GM21528 (cell line): ENCODE data around the gene ST3GAL3.

Experiments
- ATAC-seq: cut with Tn5 transposase; IDR thresholded peaks from one replicate; pipeline ENCODE4 v1.9.1; 2021; ENCODE audit warnings: mild to moderate bottlenecking, moderate library complexity; ENCODE audit not compliant: unreplicated experiment, low FRiP score

The ST3GAL3 gene

GRCh38 chr1:43871181-43871910 lies 164.0 kb downstream of the ST3GAL3 start:
- ATAC-seq = no peak

DNA sequence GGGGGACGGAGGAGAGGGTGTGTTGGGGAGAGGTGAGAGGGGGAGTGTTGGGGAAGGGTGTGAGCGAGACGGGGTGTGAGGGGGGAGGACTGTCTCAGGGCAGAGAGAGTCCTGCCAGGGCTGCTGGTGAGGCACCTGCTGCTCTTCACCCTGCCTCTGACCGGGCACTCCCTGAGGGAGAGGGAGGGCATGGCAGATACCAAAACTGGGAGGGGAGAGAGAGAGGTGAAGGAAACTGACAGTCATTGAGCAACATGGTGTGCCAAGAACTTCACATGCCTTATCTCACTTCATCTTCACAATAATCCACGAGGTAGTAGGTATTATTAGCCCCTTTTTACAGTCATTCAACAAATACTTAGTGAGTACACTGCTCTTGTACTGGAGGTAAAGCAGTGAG lies 164.9 kb downstream of the ST3GAL3 start:
- ATAC-seq = no peak

GRCh38 chr1:43873851-43874250 lies 166.5 kb downstream of the ST3GAL3 start:
- ATAC-seq = no peak

GRCh38 chr1:43874716-43875115 lies 167.4 kb downstream of the ST3GAL3 start:
- ATAC-seq = no peak

- ATAC-seq = no peak
Measured at GRCh38 chr1:43875331-43875730, 168.0 kb downstream of the ST3GAL3 start.

DNA sequence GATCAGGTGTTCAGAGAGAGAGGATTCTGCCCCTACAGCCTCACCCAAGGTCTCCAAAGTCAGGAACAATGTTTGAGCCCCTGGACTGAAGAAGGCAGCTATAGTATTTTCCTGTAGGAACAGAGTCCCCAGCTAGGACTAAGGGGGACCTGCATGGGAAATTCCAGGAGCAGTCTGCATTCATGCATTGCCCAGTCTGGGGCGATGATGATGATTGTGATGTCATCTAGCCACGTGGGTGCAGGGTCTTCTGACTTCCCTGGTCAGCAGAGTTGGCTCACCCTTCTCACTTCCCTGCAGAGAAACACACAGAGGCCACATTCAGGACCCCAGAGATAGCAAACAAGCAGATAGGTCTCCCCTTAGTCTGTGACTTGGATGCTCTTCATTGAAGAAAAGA lies 169.8 kb downstream of the ST3GAL3 start:
- ATAC-seq = no peak

DNA sequence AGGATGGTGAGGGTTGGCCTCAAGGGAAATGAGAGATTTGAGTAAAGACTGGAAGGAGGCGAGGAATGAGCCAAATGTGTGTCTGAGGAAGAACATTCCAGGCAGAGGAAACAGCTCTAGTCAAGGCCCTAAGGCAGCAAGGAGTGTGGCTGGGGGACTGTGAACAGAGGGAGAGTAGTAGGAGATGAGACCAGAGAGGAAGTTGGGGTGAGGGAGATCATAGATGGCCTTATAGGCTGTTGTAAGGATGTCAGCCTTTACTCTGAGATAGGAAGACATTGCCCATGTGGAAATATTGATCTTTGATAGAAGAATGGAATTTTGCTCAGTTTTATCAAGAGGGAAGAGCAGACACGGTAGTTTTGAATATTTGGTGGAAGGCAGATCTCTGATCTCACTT lies 171.1 kb downstream of the ST3GAL3 start:
- no peak for ATAC-seq

DNA sequence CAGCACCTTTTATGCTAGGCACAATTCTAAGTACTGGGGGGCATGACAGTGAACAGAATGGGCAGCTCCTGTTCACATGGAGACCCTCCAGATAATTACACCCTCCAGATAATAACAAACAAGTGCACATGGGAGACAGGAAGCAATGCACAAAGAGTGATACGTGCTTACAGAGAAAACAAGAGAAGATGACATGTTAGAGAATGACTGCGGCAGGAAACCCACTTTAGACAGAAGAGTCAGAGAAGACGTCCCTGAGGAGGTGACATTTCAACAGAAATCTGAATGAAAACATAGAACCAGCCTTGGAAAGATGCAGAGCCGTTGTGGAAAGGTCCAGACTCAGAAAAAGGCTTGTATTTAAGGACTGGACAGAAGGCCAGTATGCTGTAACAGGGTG lies 171.5 kb downstream of the ST3GAL3 start:
- ATAC-seq = no peak

- no peak for ATAC-seq
Measured at GRCh38 chr1:43879414-43879813, 172.1 kb downstream of the ST3GAL3 start.

DNA sequence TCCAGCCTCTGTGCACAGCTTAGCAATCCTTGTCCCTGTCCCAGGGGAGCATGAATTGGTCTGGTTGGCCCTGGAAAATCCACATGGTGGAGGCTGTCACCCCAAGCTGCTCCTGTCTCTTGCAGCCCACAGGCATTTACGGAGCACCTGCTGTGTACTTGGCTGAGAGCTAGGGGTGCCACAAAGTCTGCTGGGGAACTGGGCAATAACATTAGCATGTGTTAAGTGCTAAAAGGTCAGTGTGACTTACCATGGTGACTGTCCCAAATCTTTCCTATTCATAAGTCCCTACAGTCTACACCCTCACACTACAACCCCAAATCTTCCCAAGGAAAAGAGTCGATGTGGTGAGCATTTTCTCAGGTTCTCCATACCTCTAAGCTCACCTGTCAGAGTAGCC lies 172.7 kb downstream of the ST3GAL3 start:
- ATAC-seq = no peak

GRCh38 chr1:43880604-43881003 lies 173.3 kb downstream of the ST3GAL3 start:
- no peak for ATAC-seq

DNA sequence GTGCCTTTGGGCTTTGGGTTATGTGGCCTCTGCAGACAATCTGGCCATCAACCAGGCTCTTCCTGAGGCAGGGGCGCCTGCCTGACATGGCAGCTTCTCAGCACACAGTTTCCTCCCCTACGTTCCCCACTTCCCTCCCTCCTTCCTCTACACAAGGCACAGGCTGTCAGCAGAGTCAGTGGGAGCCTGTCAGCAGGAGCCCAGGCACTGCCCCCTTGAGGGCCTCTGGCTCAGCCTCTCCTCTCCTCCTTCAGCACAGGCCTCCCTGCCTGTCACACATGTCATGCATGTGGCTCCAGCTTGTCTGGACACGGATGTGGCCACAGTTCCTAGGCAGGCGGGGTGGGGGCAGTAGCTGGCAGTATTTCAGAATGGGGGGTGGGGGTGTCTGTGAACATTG lies 174.1 kb downstream of the ST3GAL3 start:
- no peak for ATAC-seq

GRCh38 chr1:43882763-43883162 lies 175.4 kb downstream of the ST3GAL3 start:
- no peak for ATAC-seq

DNA sequence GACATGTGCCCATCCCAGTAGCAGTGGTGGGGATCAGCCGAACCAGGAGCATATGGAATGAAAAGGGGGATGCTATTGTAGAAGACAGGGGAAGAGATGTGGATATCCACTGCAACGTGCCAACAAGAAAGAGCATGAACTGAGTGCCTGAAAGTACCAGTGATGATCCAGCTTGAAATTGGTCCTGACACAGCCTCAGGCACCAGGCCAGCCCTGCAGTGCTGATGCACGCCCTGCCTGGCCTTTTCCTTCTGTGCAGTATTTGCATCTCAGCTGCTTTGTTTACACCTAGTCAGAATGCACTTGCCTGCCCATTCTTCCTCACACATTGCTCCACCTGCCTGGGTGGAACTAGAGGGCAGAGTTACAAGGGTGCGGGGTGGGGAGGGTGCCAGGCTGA lies 176.0 kb downstream of the ST3GAL3 start:
- ATAC-seq = no peak

DNA sequence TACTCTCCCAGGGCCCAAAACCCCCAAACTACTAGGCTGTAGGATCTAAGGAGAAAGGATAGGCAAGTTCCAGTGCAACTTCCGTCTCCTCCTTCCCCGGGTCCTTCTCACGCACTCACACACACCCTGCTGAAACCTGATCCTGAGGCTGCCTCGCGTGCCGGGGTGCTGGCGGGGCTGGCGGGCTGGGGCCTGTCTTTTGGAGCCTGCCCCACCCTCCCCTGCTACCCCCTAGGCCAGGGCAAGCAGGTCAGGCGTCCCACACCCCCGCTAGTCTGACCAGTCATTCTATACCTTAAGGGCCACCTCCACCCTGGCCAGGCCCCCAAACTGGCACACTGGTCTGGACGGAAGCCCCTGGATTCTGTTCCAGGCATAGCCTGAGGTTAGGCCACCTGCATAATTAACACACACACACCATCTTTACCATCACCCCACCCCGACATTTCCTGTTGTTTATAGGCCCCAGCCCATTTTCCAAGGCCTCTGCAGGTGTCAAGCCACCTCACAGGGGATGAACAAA lies 178.0 kb downstream of the ST3GAL3 start:
- ATAC-seq = no peak

DNA sequence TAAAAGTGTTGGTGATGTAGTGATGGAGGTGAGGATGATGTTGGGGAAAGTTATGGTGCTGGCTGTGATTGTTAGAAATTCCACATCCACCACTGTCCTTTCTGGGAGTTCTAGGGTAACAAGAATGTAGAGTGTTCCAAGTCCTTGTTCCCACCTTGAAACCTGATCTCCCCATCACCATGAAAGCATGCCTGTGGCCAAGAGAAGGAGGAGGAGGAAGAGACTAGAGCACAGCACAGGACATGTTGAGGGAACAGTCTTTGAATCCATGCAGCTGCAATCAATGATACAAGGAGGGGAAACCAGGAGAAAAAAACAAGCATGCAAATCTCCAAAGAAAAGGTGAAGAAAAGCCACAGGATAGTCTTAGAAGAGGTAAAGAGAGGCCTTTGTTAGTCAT lies 180.4 kb downstream of the ST3GAL3 start:
- ATAC-seq = no peak

DNA sequence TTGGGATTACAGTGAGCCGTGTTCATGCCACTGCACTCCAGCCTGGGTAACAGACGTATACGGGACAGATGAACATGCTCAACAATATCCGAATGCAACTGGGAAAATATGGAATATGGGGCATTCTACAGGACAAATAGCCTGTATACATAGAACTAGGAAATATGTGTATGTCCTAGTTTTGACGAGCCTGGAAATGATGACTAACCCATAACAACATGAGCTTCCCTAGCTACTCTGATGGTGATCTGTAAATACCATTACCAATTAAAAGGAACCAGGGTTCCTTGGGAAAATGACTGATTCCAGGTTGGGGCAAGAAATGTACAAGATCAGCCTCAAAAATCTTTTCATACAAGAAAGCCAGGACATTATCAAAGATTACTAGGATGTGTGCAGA lies 183.5 kb downstream of the ST3GAL3 start:
- no peak for ATAC-seq

- ATAC-seq = no peak
Measured at GRCh38 chr1:43893006-43893405, 185.7 kb downstream of the ST3GAL3 start.

DNA sequence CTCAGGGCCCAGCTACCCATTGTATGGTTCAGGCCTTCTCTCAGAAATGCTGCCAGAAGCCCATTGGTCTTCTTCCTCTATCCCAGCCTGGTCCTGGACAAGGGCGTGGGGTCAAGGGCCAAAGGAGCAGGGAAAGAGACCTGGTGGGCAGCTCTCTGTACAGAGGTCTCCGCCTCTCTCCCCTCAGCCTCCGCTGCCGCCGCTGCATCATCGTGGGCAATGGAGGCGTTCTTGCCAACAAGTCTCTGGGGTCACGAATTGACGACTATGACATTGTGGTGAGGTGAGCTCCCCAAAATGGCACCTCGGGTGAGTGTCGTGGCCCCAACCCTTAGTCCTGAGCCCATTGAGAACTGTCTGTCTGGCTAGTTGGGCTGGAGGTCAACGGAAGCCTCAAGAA lies 191.6 kb downstream of the ST3GAL3 start:
- no peak for ATAC-seq

DNA sequence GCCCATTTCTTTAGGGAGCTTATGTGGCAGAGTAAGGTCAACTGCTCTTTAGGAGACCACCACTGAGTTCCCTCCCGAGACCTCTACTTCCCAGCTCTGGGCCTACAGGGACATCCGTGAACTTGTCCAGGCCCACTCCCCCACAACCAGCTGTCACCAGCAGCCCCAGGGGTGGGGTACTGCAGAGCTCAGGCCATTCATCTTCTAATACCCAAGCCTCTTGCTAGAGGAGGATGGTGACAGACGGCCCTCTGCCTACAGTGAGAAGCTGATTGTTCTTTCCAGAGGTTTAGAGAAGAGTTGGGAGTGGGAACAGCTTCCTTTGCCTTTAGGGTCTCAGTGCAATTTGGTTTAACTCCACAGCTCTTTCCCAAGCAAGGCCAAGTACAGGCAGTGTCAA lies 193.1 kb downstream of the ST3GAL3 start:
- ATAC-seq = no peak

DNA sequence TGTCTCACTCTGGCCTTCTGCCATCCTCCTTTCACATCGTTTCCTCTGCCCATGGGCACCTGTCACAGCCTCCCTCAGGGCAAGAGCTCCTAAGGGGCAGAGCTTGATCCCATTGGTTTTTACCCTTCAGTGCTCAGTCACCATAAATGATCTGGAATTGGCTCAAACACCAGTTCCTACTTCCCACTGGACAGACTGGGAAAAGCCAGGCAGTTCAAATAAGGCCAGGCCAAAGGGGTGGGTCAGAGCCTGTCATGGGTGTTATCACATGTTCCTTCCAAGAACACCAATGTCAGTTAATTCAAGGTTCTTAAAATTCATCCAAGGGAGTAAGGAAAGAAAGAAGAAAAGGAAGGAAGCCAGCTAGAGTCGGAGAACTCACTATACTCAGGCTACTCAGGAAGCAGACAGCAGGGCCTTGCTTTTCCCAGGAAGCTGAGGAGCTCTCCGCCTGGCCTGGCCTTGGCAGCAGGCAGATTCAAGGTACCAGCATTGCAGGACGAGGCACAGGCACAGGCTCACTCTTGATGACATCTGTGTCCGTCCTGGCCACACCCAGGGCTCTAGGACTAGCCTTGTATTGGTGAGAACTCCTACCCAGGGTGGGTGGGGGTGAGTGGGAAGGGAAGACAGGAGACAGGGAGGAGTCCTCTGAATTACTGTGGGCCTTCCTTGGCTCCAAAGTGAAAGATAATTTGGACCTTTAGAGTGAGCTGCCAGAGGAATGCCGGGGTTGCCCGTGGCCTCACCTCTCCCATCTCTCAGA lies 194.0 kb downstream of the ST3GAL3 start:
- ATAC-seq = no peak
